Bronchial smooth muscle cell (primary cell): ENCODE results near the gene HSPA1B. TPM values are rescaled to one million over a fixed set of nuclear protein-coding genes. Genes with fewer than 3 reads are reported as not detected.

ENCODE experiments used
- total RNA-seq: library from RNA; depleted of rRNA; stranded (reverse); fragments of >200 nt; gene quantifications from 2 replicates; pipeline ENCODE4 v1.2.1, GENCODE V29; 2014

HSPA1B gene
- total RNA-seq = 149 and 280 TPM in 2 replicates

DNA sequence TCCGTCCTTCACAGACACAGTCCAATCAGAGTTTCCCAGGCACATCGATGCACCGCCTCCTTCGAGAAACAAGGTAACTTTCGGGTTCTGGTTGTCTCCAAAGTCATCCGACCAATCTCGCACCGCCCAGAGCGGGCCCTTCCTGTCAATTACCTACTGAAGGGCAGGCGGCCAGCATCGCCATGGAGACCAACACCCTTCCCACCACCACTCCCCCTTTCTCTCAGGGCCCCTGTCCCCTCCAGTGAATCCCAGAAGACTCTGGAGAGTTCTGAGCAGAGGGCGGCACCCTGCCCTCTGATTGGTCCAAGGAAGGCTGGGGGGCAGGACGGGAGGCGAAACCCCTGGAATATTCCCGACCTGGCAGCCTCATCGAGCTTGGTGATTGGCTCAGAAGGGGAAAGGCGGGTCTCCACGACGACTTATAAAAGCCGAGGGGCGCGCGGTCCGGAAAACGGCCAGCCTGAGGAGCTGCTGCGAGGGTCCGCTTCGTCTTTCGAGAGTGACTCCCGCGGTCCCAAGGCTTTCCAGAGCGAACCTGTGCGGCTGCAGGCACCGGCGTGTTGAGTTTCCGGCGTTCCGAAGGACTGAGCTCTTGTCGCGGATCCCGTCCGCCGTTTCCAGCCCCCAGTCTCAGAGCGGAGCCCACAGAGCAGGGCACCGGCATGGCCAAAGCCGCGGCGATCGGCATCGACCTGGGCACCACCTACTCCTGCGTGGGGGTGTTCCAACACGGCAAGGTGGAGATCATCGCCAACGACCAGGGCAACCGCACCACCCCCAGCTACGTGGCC lies at the start of gene HSPA1B:
Gene HSPA1B, plus strand, starts transcription at position 453 of the 794 bp plus-strand sequence. Its CDS starts 213 bp downstream, at position 666.

GRCh38 chr6:31795616-31796298 lies 31.8 kb upstream of the HSPA1B start, which contains the start of gene VARS1:
TSS of gene VARS1 (minus strand) at chr6:31795752. CDS start at chr6:31795217, 535 bp downstream.

GRCh38 chr6:31806470-31807272 lies 20.9 kb upstream of the HSPA1B start, which contains the start of gene LSM2:
TSS of gene LSM2 (minus strand) at chr6:31806966. CDS start at chr6:31806757, 209 bp downstream.

DNA sequence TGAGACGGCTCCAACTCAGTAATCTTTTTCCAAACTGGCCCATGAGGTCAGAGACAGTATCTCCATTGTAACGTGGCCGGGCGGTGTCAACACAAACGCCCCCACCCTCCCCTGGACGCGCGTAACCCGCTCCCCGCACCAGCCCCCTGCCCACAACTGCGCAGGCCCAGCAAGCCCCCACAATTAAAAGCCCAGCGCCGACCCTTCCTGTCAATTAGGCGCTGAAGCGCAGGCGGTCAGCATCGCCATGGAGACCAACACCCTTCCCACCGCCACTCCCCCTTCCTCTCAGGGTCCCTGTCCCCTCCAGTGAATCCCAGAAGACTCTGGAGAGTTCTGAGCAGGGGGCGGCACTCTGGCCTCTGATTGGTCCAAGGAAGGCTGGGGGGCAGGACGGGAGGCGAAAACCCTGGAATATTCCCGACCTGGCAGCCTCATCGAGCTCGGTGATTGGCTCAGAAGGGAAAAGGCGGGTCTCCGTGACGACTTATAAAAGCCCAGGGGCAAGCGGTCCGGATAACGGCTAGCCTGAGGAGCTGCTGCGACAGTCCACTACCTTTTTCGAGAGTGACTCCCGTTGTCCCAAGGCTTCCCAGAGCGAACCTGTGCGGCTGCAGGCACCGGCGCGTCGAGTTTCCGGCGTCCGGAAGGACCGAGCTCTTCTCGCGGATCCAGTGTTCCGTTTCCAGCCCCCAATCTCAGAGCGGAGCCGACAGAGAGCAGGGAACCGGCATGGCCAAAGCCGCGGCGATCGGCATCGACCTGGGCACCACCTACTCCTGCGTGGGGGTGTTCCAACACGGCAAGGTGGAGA lies 12.3 kb upstream of the HSPA1B start, which contains the start of the genes HSPA1A and HSPA1L:
Gene HSPA1A, plus strand, starts transcription at position 519 of the 814 bp plus-strand sequence. Its CDS starts 214 bp downstream, at position 733.
Gene HSPA1L, minus strand, starts transcription at position 259 of the 814 bp plus-strand sequence. CDS start 3,311 bp downstream, outside the sequence.

GRCh38 chr6:31862344-31863235 lies 35.1 kb downstream of the HSPA1B start, which contains the start of gene NEU1:
TSS of gene NEU1 (minus strand) at chr6:31862821. CDS start at chr6:31862776, 45 bp downstream.

DNA sequence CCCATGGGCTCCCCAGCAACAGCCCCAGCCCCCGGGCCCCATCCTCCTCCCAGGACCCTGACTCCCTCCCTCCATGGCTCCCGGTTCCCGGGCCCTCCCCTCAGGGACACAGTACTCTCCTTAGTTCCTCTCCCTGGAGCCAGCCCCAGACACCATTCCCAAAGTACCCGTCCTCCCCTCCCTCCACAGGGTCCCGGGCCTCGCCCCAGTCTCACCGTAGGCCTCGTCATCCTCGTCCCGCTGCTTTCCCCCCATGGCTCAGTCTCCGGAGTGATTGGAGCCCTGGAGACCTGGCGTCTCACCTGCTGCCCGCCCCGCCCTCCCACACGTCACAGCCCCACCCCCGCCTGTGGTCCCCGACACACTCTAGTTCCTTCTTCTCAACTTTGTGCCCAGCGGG lies 51.2 kb downstream of the HSPA1B start, which contains the start of gene SLC44A4:
Gene SLC44A4, minus strand, starts transcription at position 272 of the 400 bp plus-strand sequence. Its CDS starts 17 bp downstream, at position 255.

Other genes with a start within 250 kb of the HSPA1B start
- gene LTB, start 245.3 kb upstream of the HSPA1B start, total RNA-seq = not detected in 2 replicates
- 0.09 and 0.32 TPM in 2 replicates for gene LST1, start 241.5 kb upstream of the HSPA1B start, total RNA-seq
- not detected in 2 replicates for gene NCR3, start 234.7 kb upstream of the HSPA1B start, total RNA-seq
- gene AIF1, start 212.5 kb upstream of the HSPA1B start, total RNA-seq = not detected in 2 replicates
- 18.4 and 18.6 TPM in 2 replicates for gene PRRC2A, start 207.0 kb upstream of the HSPA1B start, total RNA-seq
- gene BAG6, start 175.1 kb upstream of the HSPA1B start, total RNA-seq = 81.1 and 90.6 TPM in 2 replicates
- gene APOM, start 171.8 kb upstream of the HSPA1B start, total RNA-seq = 1.6 and 1.8 TPM in 2 replicates
- 16.9 and 19.9 TPM in 2 replicates for gene C6orf47, start 167.0 kb upstream of the HSPA1B start, total RNA-seq
- 12.2 and 14.3 TPM in 2 replicates for gene GPANK1, start 162.7 kb upstream of the HSPA1B start, total RNA-seq
- gene CSNK2B, start 161.7 kb upstream of the HSPA1B start, total RNA-seq = 70.2 and 83.9 TPM in 2 replicates
- gene LY6G5B, start 157.8 kb upstream of the HSPA1B start, total RNA-seq = 2.2 and 4.0 TPM in 2 replicates
- 0.09 and 0.63 TPM in 2 replicates for gene LY6G5C, start 146.7 kb upstream of the HSPA1B start, total RNA-seq
- 54.5 and 96.4 TPM in 2 replicates for gene ABHD16A, start 124.4 kb upstream of the HSPA1B start, total RNA-seq
- gene LY6G6F, start 120.9 kb upstream of the HSPA1B start, total RNA-seq = not detected in 2 replicates
- gene LY6G6D, start 112.4 kb upstream of the HSPA1B start, total RNA-seq = 0.47 TPM in 1 of 2 replicates, not detected in the other
- gene LY6G6C, start 106.0 kb upstream of the HSPA1B start, total RNA-seq = not detected in 2 replicates
- gene MPIG6B, start 104.4 kb upstream of the HSPA1B start, total RNA-seq = not detected in 2 replicates
- gene DDAH2, start 98.4 kb upstream of the HSPA1B start, total RNA-seq = 152 and 207 TPM in 2 replicates
- gene CLIC1, start 91.2 kb upstream of the HSPA1B start, total RNA-seq = 521 and 664 TPM in 2 replicates
- 2.7 and 3.6 TPM in 2 replicates for gene MSH5, start 87.7 kb upstream of the HSPA1B start, total RNA-seq
- 0.26 and 1.3 TPM in 2 replicates for gene SAPCD1, start 65.1 kb upstream of the HSPA1B start, total RNA-seq
- gene VWA7, start 50.4 kb upstream of the HSPA1B start, total RNA-seq = 0.79 and 0.86 TPM in 2 replicates
- 28.1 and 36.1 TPM in 2 replicates for gene VARS1, start 32.0 kb upstream of the HSPA1B start, total RNA-seq
- gene LSM2, start 20.8 kb upstream of the HSPA1B start, total RNA-seq = 17.8 and 19.1 TPM in 2 replicates
- gene HSPA1L, start 12.5 kb upstream of the HSPA1B start, total RNA-seq = 1.7 and 2.3 TPM in 2 replicates
- 92.2 and 182 TPM in 2 replicates for gene HSPA1A, start 12.2 kb upstream of the HSPA1B start, total RNA-seq
- 73.7 and 87.3 TPM in 2 replicates for gene NEU1, start 35.1 kb downstream of the HSPA1B start, total RNA-seq
- gene SLC44A4, start 51.3 kb downstream of the HSPA1B start, total RNA-seq = 0.52 TPM in 1 of 2 replicates, not detected in the other
- 76.3 and 106 TPM in 2 replicates for gene EHMT2, start 70.0 kb downstream of the HSPA1B start, total RNA-seq
- 9.6 and 14.6 TPM in 2 replicates for gene ZBTB12, start 74.3 kb downstream of the HSPA1B start, total RNA-seq
- gene C2, start 100.0 kb downstream of the HSPA1B start, total RNA-seq = 0.86 and 2.0 TPM in 2 replicates
- gene CFB, start 118.4 kb downstream of the HSPA1B start, total RNA-seq = 33.7 and 56.8 TPM in 2 replicates
- 81.3 and 85.3 TPM in 2 replicates for gene NELFE, start 131.2 kb downstream of the HSPA1B start, total RNA-seq
- gene SKIC2, start 131.4 kb downstream of the HSPA1B start, total RNA-seq = 55.6 and 56.4 TPM in 2 replicates
- gene DXO, start 144.4 kb downstream of the HSPA1B start, total RNA-seq = 7.7 and 8.2 TPM in 2 replicates
- gene C4A, start 154.3 kb downstream of the HSPA1B start, total RNA-seq = 13.1 and 13.6 TPM in 2 replicates
- 8.8 and 15.4 TPM in 2 replicates for gene C4B, start 187.1 kb downstream of the HSPA1B start, total RNA-seq
- under 0.01 TPM in 1 of 2 replicates, not detected in the other for gene CYP21A2, start 210.7 kb downstream of the HSPA1B start, total RNA-seq